Glutamatergic neuron (in vitro differentiated cells): ENCODE results near the gene BORCS6. TPM values are rescaled to one million over a fixed set of nuclear protein-coding genes. Genes with fewer than 3 reads are reported as not detected.
A peak's percentile ranks its signal among the peaks of the same experiment; 100 is the strongest.
"Not testable (repeated sequence)": the region's sequence is repeated elsewhere in the genome, so short reads cannot be mapped to it uniquely, and the experiment has no call there.

ENCODE experiments used
- DNase-seq: peaks from one replicate; pipeline ENCODE4 v3.0.0; 2022
- H3K27ac Mint-ChIP-seq: one replicate; pipeline ENCODE4 v1.8.0; 2020; ENCODE audit warnings: mild to moderate bottlenecking, mixed read lengths, inconsistent platforms; ENCODE audit not compliant: unreplicated experiment
- H3K27me3 Mint-ChIP-seq: one replicate; pipeline ENCODE4 v1.8.0; 2020; ENCODE audit warnings: mild to moderate bottlenecking, moderate library complexity, mixed read lengths, inconsistent platforms; ENCODE audit not compliant: unreplicated experiment
- H3K36me3 Mint-ChIP-seq: one replicate; pipeline ENCODE4 v1.8.0; 2020; ENCODE audit warnings: mild to moderate bottlenecking, mixed read lengths, inconsistent platforms; ENCODE audit not compliant: unreplicated experiment
- H3K4me1 Mint-ChIP-seq: one replicate; pipeline ENCODE4 v1.8.0; 2020; ENCODE audit warnings: mild to moderate bottlenecking, low read depth, mixed read lengths, inconsistent platforms; ENCODE audit not compliant: unreplicated experiment
- H3K4me3 Mint-ChIP-seq: one replicate; pipeline ENCODE4 v1.8.0; 2020; ENCODE audit warnings: mild to moderate bottlenecking, mixed read lengths, inconsistent platforms; ENCODE audit not compliant: unreplicated experiment
- H3K9me3 Mint-ChIP-seq: one replicate; pipeline ENCODE4 v1.8.0; 2020; ENCODE audit warnings: mild to moderate bottlenecking, moderate library complexity, mixed read lengths, inconsistent platforms; ENCODE audit not compliant: unreplicated experiment
- CTCF ChIP-seq: fragments of 200-600 bp; sonication (generic); IDR thresholded peaks from one replicate; pipeline ENCODE4 v1.5.0; 2021; ENCODE audit not compliant: partially characterized antibody, unreplicated experiment
- total RNA-seq: library from RNA; stranded (reverse); fragmentation: NEBNext Ultra II Directional; extraction: Animal tissue kit (Norgen Biotek cat#: 25700); gene quantifications from one replicate; pipeline ENCODE4 v1.2.1, GENCODE V29; 2021; ENCODE audit not compliant: unreplicated experiment

BORCS6 gene
- total RNA-seq, 1 donor from 2014 or later, result 14.2 TPM

- H3K9me3 Mint-ChIP-seq, result peaks cover 56% of the 10 kb centered on the region
- TF ChIP-seq CTCF, result no peak
- peaks cover 47% of the 10 kb centered on the region for H3K27me3 Mint-ChIP-seq
- H3K36me3 Mint-ChIP-seq, result peaks cover 20% of the 10 kb centered on the region
- peak overlapping the region; percentile 100 for H3K27ac Mint-ChIP-seq
- peak overlapping the region; percentile 94 for H3K4me3 Mint-ChIP-seq
- H3K4me1 Mint-ChIP-seq, result peaks cover 12% of the 10 kb centered on the region
- no peak for DNase-seq
Observed at GRCh38 chr17:8222380-8222629, 32.3 kb upstream of the BORCS6 start.

GRCh38 chr17:8221663-8222379 is 31.8 kb upstream of the BORCS6 start:
- H3K27ac Mint-ChIP-seq, result peak overlapping the region; percentile 100

GRCh38 chr17:8220783-8221662 is 31.0 kb upstream of the BORCS6 start:
- peaks cover 9% of the 10 kb centered on the region for H3K36me3 Mint-ChIP-seq
- H3K4me1 Mint-ChIP-seq, result peaks cover 6% of the 10 kb centered on the region
- peaks cover 44% of the 10 kb centered on the region for H3K9me3 Mint-ChIP-seq
- H3K27ac Mint-ChIP-seq, result peak overlapping the region; percentile 100
- H3K27me3 Mint-ChIP-seq, result peaks cover 35% of the 10 kb centered on the region
- H3K4me3 Mint-ChIP-seq, result peak overlapping the region; percentile 94
- no peak for TF ChIP-seq CTCF
- peak; percentile 88 for DNase-seq

More at GRCh38 chr17:8221663-8222379, 31.8 kb upstream of the BORCS6 start:
- peaks cover 12% of the 10 kb centered on the region for H3K4me1 Mint-ChIP-seq
- peak overlapping the region; percentile 94 for H3K4me3 Mint-ChIP-seq
- TF ChIP-seq CTCF, result no peak
- peaks cover 15% of the 10 kb centered on the region for H3K36me3 Mint-ChIP-seq
- DNase-seq, result peak; percentile 87
- peaks cover 43% of the 10 kb centered on the region for H3K27me3 Mint-ChIP-seq
- H3K9me3 Mint-ChIP-seq, result peaks cover 51% of the 10 kb centered on the region

GRCh38 chr17:8214000-8214399 is 24.0 kb upstream of the BORCS6 start:
- DNase-seq, H3K9me3 Mint-ChIP-seq, H3K4me1 Mint-ChIP-seq, H3K27ac Mint-ChIP-seq, H3K27me3 Mint-ChIP-seq, H3K36me3 Mint-ChIP-seq, H3K4me3 Mint-ChIP-seq: not testable (repeated sequence)

GRCh38 chr17:8212312-8213180 is 22.6 kb upstream of the BORCS6 start:
- no peak for TF ChIP-seq CTCF
- Mint-ChIP-seq H3K27ac (no peak overlapping the region), H3K27me3 (no peaks in the 10 kb centered on the region), H3K4me1 (peaks cover 4% of the 10 kb centered on the region), H3K4me3 (no peak overlapping the region), H3K9me3 (peaks cover 2% of the 10 kb centered on the region), H3K36me3 (no peaks in the 10 kb centered on the region)
- DNase-seq, result no peak
